B cell (primary cell): Measurements from ENCODE around the gene ABCA2.

Source experiments
- CTCF ChIP-seq: fragments of 200-600 bp; IDR thresholded peaks from one replicate; pipeline ENCODE4 v1.8.0; 2022; ENCODE audit warnings: antibody characterized with exemption, mild to moderate bottlenecking
- EZH2 ChIP-seq: IDR thresholded peaks from 2 replicates; pipeline ENCODE4 v1.6.1; 2012; ENCODE audit warnings: borderline replicate concordance, low read depth, mild to moderate bottlenecking, moderate library complexity, low read length; ENCODE audit not compliant: insufficient read depth, poor library complexity, severe bottlenecking

GRCh38 chr9:137001857-137002645 lies 26.0 kb downstream of the ABCA2 start:
- TF ChIP-seq CTCF (no peak), EZH2 (no peak)
